HL-60/S4 treated with phorbol 12-myristate 13-acetate at 8.2 ng/mL for 4 days and 3 days (cell line): ENCODE results near the gene CAMTA1.

Source experiments
- in situ Hi-C: fragments of 300-500 bp; cut with MboI; formaldehyde crosslinking; loops from 2 replicates; pipeline ENCODE4 v1.15.0; 2022; ENCODE audit warnings: low sequenced_read_pairs

CAMTA1 gene

GRCh38 chr1:6951536-6951935 is 166.3 kb downstream of the CAMTA1 start:
- in situ Hi-C loops: no loop called here

GRCh38 chr1:6953216-6953615 is 168.0 kb downstream of the CAMTA1 start:
- in situ Hi-C loops: no loop called here

GRCh38 chr1:6953907-6954364 is 168.7 kb downstream of the CAMTA1 start:
- in situ Hi-C loops: no loop called here

DNA sequence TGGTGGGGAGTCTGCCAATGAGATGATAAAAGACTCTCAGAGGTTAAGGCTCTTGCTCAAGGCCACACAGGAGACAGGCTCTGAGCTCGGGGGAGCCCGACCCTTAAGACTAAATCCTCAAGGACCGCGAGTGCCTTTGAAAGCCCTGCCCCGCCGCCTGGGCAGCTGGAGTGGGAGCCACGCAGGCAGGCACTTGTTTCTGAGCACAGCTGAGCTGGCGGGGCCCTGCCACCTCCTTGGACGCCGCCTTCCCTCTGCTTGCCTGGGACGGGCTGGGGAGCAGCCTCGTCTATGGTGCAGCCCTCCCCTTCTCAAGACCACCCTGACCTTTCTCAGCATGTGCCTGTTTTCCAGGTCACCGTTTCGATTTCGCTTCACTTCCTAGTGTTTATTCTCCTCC is 169.3 kb downstream of the CAMTA1 start:
- in situ Hi-C loops: no loop called here

DNA sequence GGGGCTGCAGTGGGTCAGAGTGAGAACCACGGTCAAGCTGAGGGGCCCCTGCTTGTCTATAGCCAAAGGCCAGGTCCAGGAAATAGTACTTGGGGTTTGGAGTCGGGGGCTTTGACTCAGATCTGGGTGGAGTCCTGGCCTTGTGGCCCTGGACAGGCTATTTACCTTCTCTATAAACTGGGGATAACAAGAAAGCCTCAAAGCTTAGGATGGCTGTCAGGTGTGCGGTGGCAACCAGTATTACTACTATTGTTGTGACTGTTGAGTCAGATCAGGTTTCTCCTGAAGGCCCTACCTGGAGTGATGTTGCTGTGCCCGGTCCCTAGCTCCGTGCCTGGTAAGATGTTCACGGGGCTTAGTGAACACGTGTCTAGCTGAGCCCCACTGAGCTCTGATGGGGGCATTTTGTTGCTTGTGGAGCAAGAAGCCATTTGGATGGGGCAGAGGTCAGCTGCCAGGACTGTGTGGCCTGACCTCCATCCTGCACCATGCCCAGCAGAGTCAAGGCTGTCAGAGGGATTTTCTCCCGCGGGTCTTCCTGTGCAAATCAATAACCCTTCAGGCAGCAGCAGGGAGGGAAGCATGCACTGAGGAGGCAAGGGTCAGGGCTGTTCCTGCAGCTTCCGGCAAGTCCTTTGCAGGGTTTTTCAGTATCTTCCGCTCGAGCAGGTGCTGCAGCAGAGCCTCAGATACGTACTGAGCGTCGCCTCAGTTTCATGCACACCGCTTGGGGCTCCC is 170.3 kb downstream of the CAMTA1 start:
- in situ Hi-C loops: no loop called here

DNA sequence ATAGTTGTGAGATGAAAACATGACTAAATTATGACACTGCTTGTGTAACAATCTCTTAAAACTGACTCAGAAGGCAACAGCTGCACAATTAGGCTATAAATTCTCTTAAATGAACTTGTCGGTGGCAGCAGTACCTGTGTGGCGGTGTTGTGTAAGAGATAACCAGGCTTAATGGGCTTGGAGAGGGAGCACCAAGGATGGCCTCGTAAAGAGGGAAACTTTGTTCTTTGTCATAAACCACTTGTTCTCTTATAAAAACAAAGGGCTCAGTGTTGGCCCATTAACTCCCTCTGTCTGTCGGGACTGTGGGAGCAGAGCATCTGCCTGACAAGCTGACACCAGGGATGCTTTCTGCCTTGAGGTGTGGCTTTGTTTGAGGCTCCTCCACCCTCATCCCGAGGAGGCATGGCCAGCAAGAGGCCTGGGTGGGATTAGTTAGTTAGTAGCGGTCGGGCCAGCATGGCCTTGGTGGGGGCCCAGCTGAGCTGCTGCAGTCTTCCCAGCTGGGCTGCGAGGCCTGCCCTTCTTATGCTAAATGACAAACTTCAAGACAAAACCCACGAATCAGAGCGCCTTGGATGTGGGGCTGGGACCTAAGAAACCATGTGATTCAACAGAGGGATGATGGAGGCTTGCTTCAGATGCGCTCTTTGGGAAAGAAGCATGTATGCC is 171.4 kb downstream of the CAMTA1 start:
- in situ Hi-C loops: no loop called here

DNA sequence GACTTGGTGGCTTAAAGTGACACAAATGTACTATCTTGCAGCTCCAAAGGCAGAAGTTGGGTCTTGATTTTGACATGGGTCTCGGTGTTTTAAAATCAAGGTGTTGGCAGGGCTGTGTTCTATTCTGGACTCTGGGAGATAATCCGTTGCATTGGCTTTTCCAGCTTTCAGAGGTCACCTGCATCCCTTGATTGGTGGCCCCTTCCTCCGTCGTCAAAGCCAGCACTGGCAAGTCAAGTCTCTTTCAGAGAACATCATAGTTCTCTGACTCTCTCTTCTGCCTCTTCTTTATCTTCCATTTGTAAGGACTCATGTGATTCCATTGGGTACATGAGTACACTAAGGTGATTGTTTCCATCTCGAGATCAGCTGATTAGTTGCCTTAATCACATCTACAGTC is 172.1 kb downstream of the CAMTA1 start:
- in situ Hi-C loops: no loop called here

GRCh38 chr1:6958407-6959030 is 173.3 kb downstream of the CAMTA1 start:
- in situ Hi-C loops: no loop called here

- in situ Hi-C loops: no loop called here
These were observed 174.2 kb downstream of the CAMTA1 start for GRCh38 chr1:6959491-6959890.

- in situ Hi-C loops: no loop called here
These were observed 175.1 kb downstream of the CAMTA1 start for GRCh38 chr1:6960291-6960811.

GRCh38 chr1:6960860-6961259 is 175.6 kb downstream of the CAMTA1 start:
- in situ Hi-C loops: no loop called here

- in situ Hi-C loops: no loop called here
These were observed 176.0 kb downstream of the CAMTA1 start for GRCh38 chr1:6961289-6961688.

DNA sequence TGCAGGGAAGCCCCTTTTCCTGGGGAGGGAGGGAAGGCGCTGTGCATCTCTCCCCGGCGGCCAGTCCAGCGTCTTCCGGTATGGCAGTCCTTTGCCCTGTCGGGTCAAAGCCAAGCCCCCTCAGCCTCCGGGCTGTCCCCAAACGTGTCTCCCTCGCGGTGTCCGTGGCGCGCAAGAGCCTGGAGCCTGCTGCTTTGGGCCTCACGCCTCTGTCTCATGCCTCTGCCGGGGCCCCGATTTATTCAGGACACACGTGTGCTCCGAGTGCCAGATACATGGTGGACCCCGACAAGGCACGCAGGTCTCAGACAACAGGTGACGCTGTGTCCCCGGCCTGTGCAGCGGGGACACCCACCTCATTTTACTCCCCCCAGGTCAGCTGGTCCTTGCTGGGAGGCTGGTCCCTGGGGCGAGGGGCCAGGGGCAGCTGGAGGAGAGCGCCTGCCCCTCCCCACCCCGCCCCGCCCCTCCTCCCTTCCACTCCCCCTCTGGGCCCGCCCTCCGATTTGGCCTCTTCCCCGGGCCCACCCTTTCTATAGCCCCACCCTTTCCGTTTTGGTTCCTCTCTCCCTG is 176.7 kb downstream of the CAMTA1 start:
- in situ Hi-C loops: no loop called here

- in situ Hi-C loops: no loop called here
These were observed 177.3 kb downstream of the CAMTA1 start for GRCh38 chr1:6962478-6962995.

DNA sequence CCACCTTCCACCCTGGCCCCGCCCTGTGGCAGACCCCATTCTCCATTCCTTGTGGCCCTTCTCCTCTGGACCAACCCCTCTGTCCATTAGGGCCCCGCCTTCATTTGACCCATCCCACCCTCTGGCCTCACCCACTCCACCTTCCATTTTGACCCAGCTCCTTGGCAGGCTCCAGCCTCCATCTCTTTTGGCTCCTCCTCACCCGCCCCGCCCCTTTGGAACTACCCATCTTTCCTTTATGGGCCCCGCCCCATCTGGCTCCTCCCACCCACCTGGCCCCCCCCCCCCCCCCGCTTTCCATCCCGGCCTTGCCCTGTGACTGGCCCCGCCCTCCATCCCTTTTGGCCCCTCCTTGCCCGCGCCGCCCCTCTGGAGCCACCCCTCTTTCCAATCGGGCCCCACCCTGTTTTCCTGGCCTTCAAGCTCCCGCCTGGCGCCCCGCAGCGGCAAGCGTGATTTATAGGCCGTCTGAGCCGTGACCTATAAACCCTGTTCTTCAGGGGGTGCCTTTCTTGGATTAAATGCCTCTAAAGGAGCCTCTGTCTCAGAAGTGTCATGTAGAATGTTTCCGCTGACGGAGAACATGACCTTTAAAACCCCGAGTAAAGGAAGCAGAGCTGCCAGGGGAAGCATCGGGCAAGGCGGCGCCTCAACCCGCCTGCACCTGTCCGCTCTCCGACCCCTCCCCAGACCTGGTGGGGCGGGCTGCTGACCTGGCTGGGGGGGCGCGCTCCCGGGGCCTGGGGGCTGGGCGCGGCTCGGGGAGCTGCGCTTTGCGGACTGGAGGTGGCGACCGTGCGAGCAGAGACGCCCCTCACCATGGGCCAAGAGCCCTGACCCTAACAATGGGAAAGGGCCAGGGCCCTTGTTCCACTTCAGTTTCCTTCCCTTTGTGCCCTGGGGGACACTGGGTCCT is 178.0 kb downstream of the CAMTA1 start:
- in situ Hi-C loops: no loop called here

- in situ Hi-C loops: no loop called here
These were observed 178.7 kb downstream of the CAMTA1 start for GRCh38 chr1:6963912-6964307.

- in situ Hi-C loops: no loop called here
These were observed 180.1 kb downstream of the CAMTA1 start for GRCh38 chr1:6965083-6965934.

DNA sequence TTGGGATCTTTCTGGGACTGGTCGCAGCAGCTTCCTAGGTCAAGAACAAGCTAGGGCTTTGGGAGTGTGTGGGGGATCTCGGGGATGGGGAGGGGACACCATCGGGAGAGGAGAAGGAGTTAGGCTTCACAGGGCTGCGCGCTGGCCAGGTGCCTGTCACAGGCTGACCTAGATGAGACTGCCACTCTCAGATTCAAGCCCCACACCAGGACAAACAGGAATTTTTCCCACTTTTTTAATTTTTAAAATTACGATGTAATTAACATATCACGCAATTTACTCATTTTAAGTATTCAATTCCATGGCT is 180.6 kb downstream of the CAMTA1 start:
- in situ Hi-C loops: no loop called here

- in situ Hi-C loops: no loop called here
These were observed 181.1 kb downstream of the CAMTA1 start for GRCh38 chr1:6966326-6966725.
